ENCODE measurements around the gene RTTN.

RTTN gene

GRCh38 chr18:70158992-70159717 lies 46.3 kb downstream of the RTTN start:
- no peak for TF ChIP-seq REST (IDR thresholded peaks at IDR 0.05; ENCODE audit: insufficient read depth in 1 of 2, low read depth in 2 of 2, low read length in 2 of 2)
- TF ChIP-seq POLR2AphosphoS5 (IDR thresholded peaks at IDR 0.05; ENCODE audit: low read depth, low read length) = no peak
- no peak for TF ChIP-seq FOXP2 (optimal IDR thresholded peaks at IDR 0.05; ENCODE audit: borderline replicate concordance, extremely low read depth, extremely low read length, insufficient read depth)
- TF ChIP-seq SIN3A (IDR thresholded peaks at IDR 0.05; ENCODE audit: borderline replicate concordance, insufficient read depth, low read length) = no peak
- TF ChIP-seq TAF1 (IDR thresholded peaks at IDR 0.05; ENCODE audit: borderline replicate concordance, insufficient read depth, low read length) = no peak

DNA sequence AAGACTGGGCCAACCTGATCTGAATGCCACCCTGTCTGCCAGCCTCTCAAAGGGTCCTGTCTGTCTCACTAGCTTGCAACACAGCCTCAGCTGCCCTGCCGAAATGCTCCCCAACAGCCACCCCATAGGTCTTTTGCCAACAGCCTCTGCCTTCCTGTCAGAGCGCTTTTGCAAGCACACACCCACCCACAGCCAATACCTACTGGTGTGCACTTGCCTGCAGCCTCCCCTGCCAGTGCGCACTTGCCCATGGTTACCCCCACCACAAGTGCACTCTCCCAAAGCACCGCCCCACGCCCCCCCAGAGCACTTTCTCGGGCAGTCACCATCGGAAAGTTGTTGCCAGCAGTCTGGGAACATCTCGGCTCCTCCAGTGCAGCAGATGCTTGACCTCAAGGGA lies 48.6 kb downstream of the RTTN start:
- TF ChIP-seq REST (IDR thresholded peaks at IDR 0.05; ENCODE audit: insufficient read depth in 1 of 2, low read depth in 2 of 2, low read length in 2 of 2) (no peak), SIN3A (IDR thresholded peaks at IDR 0.05; ENCODE audit: borderline replicate concordance, insufficient read depth, low read length) (no peak), POLR2AphosphoS5 (IDR thresholded peaks at IDR 0.05; ENCODE audit: low read depth, low read length) (no peak), FOXP2 (optimal IDR thresholded peaks at IDR 0.05; ENCODE audit: borderline replicate concordance, extremely low read depth, extremely low read length, insufficient read depth) (no peak), TAF1 (IDR thresholded peaks at IDR 0.05; ENCODE audit: borderline replicate concordance, insufficient read depth, low read length) (no peak)

DNA sequence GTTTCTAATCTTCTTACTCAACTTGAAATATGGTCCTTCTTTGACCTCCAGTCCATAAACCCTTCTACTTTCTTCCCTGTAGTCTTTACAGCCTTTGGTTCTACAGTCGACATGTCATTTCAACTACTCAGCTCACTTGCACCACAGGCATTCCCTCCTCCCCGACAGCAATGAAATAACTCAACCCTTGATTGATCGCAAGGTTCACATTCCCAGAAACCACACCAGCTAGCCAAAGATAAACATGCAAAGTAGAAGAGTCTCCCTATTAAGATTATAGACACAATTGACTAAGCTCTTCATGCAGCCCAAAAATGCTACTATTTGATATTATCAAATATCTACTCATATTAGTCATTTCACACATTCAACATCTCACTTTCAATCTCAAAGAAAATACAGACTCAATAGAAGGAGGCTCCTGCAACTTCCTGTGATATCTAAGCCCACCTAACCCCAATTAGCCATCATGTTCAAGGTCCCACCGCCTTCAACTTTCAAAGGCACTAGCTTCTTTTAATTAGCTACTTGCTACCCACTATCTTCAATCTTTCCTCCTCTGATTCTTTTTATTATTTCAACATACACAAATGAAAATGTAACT lies 50.8 kb downstream of the RTTN start:
- no peak for TF ChIP-seq TAF1 (IDR thresholded peaks at IDR 0.05; ENCODE audit: borderline replicate concordance, insufficient read depth, low read length)
- TF ChIP-seq SIN3A (IDR thresholded peaks at IDR 0.05; ENCODE audit: borderline replicate concordance, insufficient read depth, low read length) = no peak
- TF ChIP-seq FOXP2 (optimal IDR thresholded peaks at IDR 0.05; ENCODE audit: borderline replicate concordance, extremely low read depth, extremely low read length, insufficient read depth) = no peak
- TF ChIP-seq REST (IDR thresholded peaks at IDR 0.05; ENCODE audit: insufficient read depth in 1 of 2, low read depth in 2 of 2, low read length in 2 of 2) = no peak
- TF ChIP-seq POLR2AphosphoS5 (IDR thresholded peaks at IDR 0.05; ENCODE audit: low read depth, low read length) = no peak

- TF ChIP-seq REST (IDR thresholded peaks at IDR 0.05; ENCODE audit: insufficient read depth in 1 of 2, low read depth in 2 of 2, low read length in 2 of 2) = no peak
- TF ChIP-seq SIN3A (IDR thresholded peaks at IDR 0.05; ENCODE audit: borderline replicate concordance, insufficient read depth, low read length) = no peak
These were observed 53.9 kb downstream of the RTTN start for GRCh38 chr18:70151614-70152013.

All from PFSK-1 (cell line).